ENCODE data around the gene C1QTNF4. TPM values are rescaled to one million over a fixed set of nuclear protein-coding genes. Genes with fewer than 3 reads are reported as not detected.

Gene C1QTNF4
- total RNA-seq = 0.06 TPM in 1 of 2 replicates, not detected in the other

DNA sequence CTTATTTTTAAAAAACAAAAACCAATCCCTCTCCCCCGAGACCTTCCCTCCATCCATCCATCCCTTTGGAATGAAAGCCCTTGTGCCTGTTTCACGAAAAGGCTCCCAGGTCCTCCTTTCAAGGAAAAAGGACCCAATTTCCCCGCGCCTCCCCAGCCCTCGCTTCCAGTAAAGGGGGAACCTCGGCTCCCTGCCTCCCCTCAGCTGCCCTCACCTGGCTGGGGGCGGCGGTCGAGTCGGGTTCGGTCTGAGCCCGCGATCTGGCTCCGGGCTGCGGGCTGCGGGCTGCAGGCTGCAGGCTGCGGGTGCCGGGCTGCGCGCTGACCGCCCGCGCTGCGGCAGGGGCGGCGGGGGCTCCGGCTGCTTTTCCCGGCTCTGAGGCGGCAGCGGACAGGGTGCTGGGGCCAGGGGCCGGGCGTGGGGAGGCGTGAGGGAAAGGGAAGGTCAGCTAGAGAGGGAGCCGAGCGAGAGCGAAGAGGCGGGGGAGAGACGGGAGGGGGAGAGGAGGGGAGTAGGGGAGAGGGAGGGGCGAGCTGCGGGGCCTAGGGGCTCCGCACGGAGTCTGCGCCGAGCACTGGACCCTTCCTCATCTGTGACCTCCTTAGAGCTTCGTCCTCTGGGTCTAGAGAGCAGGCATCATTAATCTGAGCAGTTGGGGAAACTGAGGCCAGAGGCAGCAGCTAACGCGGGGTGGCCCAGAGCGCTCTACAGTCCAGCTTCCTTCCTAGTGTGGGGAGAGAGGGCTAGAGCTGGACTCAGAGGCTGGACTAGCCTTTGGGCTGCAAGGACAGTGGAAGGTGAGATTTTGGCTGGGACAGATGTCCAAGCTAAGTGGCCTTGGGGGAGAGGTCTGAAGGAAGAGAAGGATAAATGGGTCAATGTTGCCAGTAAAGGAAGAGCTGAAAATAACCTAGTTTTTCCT lies at the start of gene C1QTNF4:
TSS of gene C1QTNF4 (minus strand) at position 478 of the 922 bp plus-strand sequence. CDS start 3,601 bp downstream, outside the sequence.

DNA sequence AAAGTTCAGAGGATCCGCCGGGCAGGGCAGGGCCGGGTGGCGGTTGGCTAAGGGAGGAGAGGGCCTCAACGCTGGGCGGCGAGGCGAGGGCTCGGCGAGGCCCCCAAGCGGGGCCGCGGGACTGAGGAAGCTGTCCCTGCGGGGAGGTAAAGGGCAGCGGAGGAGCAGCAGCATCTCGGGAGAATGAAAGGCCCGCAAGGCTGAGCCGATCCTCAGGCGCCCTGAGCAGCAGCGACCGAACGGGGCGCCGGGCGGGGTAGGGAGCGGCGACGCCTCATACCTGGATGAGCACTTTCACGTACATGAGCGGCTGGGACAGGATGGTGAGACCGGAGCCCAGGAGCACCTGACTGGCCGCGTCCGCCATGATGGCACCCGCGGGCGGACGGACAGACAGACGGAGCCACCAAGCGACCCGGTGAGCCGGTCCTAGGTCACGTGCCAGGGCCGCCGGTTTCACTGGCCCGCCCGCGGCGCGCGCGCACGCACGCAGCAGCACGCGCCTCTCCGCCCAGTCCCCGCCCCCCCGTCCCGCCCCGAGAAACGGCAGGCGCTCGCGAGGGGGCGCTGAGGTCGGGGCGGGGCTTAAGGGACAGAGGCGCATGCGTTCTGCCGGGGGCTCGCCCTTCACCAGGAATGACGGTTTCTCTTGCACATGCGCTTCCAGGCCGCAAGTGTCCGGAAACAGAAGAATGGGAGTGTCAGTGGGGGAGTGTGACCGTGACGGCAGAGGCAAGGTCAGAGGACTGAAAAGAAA lies 48.1 kb upstream of the C1QTNF4 start, which contains the start of gene MTCH2:
TSS of gene MTCH2 (minus strand) at position 461 of the 757 bp plus-strand sequence. CDS start at position 367, 94 bp downstream.

DNA sequence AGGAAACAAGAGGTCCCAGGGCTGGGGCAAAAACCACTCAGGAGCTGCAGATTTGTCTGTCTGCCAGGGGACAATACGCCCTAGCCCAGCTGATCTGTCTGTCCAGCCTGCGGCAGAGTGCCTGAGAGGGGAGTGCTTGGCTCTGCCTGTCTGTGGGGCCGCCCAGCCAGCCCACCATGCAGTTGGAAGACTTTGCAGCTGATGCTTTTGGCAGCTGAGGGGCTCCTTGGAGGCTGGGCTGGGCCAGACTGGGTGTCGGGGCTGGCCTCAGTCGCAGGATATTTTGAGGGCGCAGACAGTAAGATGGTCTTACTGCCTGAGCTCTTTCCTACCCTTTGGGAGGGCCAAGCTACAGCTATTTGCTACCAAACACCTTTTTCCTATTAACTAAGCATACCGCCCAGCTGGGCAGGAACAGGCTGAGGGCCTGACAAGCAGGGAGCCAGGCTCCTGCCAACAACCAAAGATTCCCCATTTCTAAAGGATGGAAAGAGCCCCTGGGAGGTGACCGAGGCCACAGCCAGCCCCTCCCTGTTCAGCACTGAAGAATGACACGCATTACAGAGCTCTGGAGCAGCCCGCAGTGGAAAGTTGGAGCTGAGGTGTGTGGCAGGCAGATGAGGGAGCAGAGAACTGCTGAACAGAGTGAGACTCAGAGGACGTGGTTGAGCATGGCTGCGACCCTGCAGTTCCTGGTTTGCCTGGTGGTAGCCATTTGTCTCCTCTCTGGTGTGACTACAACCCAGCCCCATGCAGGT lies 7.9 kb downstream of the C1QTNF4 start, which contains the start of gene FAM180B:
TSS of gene FAM180B (plus strand) at position 581 of the 758 bp plus-strand sequence. CDS start at position 672, 91 bp downstream.

DNA sequence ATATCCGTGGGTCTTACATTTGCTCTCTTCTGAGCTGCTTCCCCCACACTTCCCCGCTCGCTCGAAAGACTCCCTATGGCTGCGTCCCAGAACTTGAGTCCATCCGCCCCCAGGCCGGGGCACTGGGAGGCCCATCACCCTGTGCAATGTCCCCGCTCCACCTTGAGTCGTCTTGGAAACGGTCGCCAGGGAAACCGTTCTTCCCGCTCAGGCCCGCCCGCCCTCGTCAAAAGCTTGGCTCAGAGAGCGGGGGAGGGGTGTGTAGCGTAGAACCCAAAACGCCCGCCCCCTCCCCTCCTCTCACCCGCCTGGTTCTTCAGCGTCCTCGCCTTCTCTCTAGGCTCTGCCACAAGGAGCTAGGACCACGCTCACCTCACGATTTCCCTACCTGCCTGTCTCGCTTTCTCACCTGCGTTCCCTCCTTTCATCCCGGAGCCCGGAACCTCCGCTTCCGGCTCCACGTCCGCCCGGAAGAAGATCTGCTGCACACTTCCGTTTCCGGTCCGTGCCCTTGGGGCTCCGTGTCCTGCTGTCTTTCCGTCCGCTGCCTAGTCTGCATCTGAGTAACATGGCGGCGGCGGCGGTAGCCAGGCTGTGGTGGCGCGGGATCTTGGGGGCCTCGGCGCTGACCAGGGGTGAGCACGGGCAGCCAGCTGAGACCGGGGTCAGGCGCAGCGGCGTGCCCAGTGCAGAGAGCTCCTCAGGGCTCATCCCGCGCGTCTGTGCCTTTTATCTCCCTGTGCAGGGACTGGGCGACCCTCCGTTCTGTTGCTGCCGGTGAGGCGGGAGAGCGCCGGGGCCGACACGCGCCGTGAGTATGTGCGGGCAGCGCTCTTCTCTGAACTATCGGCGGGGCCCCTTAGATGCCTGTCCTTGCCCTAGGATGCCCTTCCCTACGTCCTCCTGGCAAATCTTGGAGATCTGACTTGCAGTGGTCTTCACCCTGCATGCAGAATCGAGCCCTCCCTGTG lies 15.4 kb downstream of the C1QTNF4 start, which contains the start of the genes KBTBD4 and NDUFS3:
TSS of gene KBTBD4 (minus strand) at position 447 of the 971 bp plus-strand sequence. CDS start at position 428, 19 bp downstream.
TSS of gene NDUFS3 (plus strand) at position 551 of the 971 bp plus-strand sequence. CDS start at position 569, 18 bp downstream.

DNA sequence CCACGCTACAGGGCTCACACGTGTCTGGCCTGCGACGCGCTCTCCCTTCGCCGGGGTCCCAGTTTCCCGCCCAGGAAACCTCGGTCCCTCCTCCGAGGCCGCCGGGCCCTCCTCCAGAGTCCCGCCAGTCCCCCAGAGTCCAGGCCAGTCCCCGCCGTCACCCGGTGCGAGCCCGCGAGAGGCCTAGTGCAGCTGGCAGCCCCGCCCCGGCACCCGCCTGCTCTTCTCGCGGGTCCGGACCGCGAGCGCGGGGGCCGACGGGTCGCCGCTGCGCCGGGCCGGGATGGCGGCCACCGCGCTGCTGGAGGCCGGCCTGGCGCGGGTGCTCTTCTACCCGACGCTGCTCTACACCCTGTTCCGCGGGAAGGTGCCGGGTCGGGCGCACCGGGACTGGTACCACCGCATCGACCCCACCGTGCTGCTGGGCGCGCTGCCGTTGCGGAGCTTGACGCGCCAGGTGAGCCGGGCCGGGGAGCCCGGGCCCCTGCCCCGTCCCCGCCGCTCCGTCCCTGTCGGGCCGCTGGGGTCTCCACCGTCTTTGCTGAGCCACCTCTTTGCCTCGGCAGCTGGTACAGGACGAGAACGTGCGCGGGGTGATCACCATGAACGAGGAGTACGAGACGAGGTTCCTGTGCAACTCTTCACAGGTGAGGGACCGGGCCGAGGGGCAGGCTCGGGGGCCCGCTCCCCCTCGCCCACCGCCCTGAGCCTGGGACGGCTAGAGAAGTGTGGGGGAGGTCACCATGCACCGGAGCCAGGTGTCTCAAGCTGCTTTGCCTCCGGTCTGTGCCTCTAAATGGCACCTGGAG lies 28.7 kb downstream of the C1QTNF4 start, which contains the start of gene PTPMT1:
TSS of gene PTPMT1 (plus strand) at position 260 of the 809 bp plus-strand sequence. CDS start at position 284, 24 bp downstream.

DNA sequence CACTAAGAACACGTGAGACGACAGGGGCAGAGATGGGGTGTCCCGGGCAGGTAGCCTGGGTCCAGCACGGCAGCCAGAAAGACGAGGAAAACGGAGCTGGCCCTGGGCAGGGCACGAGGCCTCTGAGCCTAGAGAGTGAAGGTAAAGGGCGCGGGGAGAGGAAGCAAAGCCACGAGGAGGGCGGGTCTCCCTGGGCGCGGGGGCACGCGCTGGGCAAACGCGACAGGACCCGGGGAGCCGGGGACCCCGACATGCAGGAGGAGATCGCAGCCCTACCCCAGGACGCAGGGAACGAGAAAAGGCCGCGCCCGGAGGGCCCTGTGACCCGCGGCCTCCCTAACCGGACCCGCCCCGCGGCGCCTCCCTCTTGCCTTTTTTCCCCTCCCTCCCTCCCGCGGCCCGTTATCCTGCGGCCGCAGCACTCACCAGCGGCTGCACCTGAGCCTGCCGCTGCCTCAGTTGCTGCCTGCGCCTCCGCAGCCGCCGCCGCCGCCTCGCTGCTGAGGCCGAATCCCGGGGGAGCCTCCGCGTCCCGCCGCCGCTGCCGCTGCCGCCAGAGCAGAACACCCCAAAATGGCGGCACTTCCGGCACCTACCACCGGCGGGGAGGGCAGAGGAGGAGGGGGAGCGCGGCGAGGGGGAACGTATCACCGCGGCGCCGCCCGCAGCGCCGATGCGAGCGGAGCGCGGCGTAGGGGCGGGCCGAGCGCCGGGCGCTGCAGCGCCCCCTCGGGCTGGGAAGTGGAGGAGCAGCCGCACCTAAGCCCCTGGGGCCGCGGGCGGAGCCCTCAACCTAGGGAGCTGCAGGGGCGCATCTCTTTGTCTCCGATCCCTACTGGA lies 41.4 kb downstream of the C1QTNF4 start, which contains the start of gene CELF1:
TSS of gene CELF1 (minus strand) at position 567 of the 840 bp plus-strand sequence. CDS start 53,609 bp downstream, outside the sequence.

Other genes with a start within 250 kb of the C1QTNF4 start
- not detected in 2 replicates for gene MYBPC3, start 241.7 kb downstream of the C1QTNF4 start, total RNA-seq
- gene SPI1, start 215.9 kb downstream of the C1QTNF4 start, total RNA-seq = not detected in 2 replicates
- gene SLC39A13, start 185.8 kb downstream of the C1QTNF4 start, total RNA-seq = 55.2 and 58.5 TPM in 2 replicates
- gene PSMC3, start 168.0 kb downstream of the C1QTNF4 start, total RNA-seq = 201 and 249 TPM in 2 replicates
- 0.13 and 0.19 TPM in 2 replicates for gene RAPSN, start 145.3 kb downstream of the C1QTNF4 start, total RNA-seq
- 73.5 and 83.7 TPM in 2 replicates for gene CELF1, start 41.3 kb downstream of the C1QTNF4 start, total RNA-seq
- 53.9 and 57.9 TPM in 2 replicates for gene PTPMT1, start 28.8 kb downstream of the C1QTNF4 start, total RNA-seq
- 24.2 and 24.8 TPM in 2 replicates for gene KBTBD4, start 15.4 kb downstream of the C1QTNF4 start, total RNA-seq
- 80.3 and 85.5 TPM in 2 replicates for gene NDUFS3, start 15.3 kb downstream of the C1QTNF4 start, total RNA-seq
- not detected in 2 replicates for gene FAM180B, start 7.7 kb downstream of the C1QTNF4 start, total RNA-seq
- gene MTCH2, start 48.1 kb upstream of the C1QTNF4 start, total RNA-seq = 79.4 and 81.2 TPM in 2 replicates
- 1.2 and 1.6 TPM in 2 replicates for gene AGBL2, start 121.0 kb upstream of the C1QTNF4 start, total RNA-seq
- 61.8 and 62.7 TPM in 2 replicates for gene FNBP4, start 172.9 kb upstream of the C1QTNF4 start, total RNA-seq

Data from aortic smooth muscle cell (primary cell).